Breast epithelium (tissue), 3 donors: Measurements from ENCODE around the gene STAC2.

ENCODE experiments used
- POLR2A ChIP-seq: fragments of 450-650 bp; IDR thresholded peaks from one replicate; pipeline ENCODE4 v1.6.1; 2016; ENCODE audit warnings: antibody characterized with exemption, mild to moderate bottlenecking, moderate library complexity
- TF ChIP-seq, protein P1 (sequence below), 3 donors: fragments of 450-650 bp; IDR thresholded peaks; one replicate each; pipeline ENCODE4 v1.5.1; 2016 to 2017; ENCODE audit warnings: antibody characterized with exemption in 3 of 3, mild to moderate bottlenecking in 3 of 3, moderate library complexity in 3 of 3

DNA sequence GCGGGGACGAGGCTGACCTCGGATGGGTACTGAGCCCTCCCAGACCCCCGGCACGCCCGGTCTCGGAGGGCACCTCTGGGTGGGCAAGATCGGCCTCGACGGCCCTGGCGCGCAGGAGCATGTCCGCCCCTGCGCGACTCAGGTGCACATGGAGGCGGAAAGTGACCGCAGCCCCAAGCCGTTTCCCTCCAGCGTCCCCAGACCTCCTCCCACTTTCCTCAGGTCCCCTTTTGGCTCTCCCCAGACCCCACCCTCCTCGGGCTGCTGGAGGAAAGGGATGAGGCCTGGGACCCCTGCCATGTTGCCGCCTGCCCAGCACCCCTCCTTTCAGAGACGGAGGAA lies 15.7 kb downstream of the STAC2 start:
- TF ChIP-seq, protein P1, sequence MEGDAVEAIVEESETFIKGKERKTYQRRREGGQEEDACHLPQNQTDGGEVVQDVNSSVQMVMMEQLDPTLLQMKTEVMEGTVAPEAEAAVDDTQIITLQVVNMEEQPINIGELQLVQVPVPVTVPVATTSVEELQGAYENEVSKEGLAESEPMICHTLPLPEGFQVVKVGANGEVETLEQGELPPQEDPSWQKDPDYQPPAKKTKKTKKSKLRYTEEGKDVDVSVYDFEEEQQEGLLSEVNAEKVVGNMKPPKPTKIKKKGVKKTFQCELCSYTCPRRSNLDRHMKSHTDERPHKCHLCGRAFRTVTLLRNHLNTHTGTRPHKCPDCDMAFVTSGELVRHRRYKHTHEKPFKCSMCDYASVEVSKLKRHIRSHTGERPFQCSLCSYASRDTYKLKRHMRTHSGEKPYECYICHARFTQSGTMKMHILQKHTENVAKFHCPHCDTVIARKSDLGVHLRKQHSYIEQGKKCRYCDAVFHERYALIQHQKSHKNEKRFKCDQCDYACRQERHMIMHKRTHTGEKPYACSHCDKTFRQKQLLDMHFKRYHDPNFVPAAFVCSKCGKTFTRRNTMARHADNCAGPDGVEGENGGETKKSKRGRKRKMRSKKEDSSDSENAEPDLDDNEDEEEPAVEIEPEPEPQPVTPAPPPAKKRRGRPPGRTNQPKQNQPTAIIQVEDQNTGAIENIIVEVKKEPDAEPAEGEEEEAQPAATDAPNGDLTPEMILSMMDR (IDR thresholded peaks at IDR 0.05), result no peak
- no peak for TF ChIP-seq POLR2A
